Hematopoietic multipotent progenitor cell treated with erythropoietin and hydrocortisone succinate and interleukin-3 and kit ligand, for 15 days (in vitro differentiated cells): ENCODE results near the gene HJURP.
A peak's percentile ranks its signal among the peaks of the same experiment; 100 is the strongest.

Experiments
- DNase-seq: peaks from one replicate; pipeline ENCODE4 v3.0.0-alpha.2; 2015; ENCODE audit warnings: low spot score

HJURP gene

GRCh38 chr2:233829193-233830110 lies 24.9 kb downstream of the HJURP start:
- no peak for DNase-seq

DNA sequence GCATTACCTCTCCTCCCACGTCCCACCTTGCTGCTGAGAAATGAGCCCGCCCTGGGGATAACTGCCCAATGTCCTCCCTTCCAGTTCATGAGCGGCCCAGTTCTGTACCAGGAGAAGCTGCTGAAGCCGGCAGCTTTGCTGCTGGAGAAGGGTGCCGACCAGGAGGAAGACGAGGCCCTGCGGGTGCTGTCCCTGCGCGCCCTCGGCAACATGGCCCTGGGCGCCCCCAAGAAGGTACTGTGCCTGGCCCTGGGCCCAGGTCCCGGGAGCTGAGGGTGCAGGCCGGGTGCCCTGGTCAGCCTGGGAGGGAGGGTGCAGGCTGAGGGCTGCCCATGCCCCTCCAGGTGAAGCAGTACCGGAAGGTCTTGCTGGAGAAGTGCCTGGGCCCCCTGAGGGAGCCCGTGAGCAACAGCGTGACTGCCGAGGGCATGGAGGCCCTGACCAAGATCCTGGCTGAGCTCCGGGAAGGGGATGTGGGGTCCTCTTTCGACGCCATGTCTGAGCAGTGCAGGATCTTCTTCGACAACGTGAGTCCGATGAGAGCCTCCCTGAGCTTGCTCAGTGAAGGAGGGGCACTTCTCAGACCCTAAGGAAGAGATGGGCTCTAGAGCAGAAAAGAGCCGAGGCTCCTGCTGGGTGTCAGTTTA lies 25.7 kb downstream of the HJURP start:
- no peak for DNase-seq

DNA sequence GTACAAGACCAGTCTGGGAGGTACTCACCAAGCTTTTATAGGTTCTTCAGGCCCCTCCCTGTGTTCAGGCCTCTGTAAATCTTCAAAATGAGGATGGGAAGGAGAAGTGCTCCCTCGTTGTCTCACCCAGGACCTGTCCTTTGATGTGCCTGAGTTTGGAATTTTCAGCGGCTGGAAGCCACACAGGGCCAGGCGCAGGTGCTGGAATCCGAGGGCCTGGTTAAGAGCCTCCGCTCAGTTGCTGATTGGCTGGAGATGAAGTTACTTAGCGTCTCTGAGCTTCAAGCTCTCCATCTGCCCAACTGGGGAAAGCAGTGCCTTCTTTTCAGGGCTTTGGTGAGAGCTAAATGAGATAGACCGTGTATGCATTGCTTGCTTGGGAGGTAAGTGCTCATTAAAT lies 30.0 kb downstream of the HJURP start:
- no peak for DNase-seq

- DNase-seq = no peak
These were observed 30.6 kb downstream of the HJURP start for GRCh38 chr2:233823731-233824121.

DNA sequence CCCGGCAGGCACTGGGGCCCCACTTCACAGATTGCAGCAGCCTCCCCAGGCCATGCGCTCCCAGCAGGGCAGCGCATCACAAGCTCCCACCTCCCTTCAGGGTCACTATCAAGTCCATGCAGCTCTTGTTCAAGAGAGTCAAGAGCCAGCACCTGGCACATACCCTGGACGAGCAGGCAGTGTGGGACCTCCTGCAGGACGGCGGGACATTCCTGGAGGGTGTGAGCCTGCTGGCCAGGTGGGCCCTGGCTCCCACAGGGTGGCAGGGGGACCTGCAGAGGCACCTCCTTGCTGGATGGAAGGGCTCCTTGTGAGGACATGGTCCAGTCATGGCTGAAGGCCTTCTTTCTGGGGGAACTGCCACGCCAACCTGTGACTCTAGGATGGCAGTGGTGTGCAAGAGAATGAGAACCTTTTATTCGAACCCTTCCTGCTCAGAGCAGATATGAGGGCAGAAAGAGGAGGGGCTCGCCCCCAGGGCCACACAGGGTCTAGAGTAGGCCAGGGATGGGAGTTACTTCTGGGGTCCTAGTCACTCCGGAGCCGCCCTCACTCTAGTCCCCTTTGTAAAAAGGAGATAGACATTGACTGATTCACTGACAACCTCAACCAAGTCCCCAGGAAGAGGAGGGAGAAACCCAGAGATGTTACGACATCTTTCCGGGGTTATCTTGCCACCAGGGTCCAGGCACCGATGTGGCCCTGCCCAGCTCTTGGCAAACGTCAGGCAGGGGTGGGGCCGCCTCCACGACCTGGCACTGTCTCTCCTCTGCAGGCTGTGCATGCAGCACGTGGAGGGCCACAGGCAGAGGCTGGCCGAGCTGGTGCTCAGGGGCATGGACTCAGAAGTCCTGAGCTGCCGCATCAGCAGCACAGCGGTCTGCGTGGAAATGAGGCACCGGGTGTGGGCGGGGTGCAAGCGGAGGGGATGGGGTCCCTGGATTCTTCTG lies 31.3 kb downstream of the HJURP start:
- DNase-seq = peak; percentile 83

- DNase-seq = no peak
These were observed 32.1 kb downstream of the HJURP start for GRCh38 chr2:233822101-233822771.

GRCh38 chr2:233821709-233822100 lies 32.6 kb downstream of the HJURP start:
- no peak for DNase-seq

- DNase-seq = no peak
These were observed 33.1 kb downstream of the HJURP start for GRCh38 chr2:233821196-233821595.

DNA sequence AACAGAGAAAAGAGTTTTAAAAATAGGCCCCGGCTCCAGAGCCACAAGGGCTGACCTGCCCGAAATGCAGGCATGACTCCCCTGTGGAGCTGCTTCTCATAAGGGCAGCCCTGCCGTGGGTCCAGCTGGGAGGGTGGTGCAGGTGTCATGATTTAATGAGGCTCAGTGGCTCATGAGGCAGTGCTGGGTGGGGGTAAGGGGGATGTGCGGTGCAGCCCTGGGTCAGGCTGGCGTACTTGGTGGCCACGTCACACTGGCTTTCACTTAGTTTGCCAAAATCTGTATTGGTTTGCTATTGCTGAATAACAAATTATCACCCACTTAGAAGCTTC lies 33.6 kb downstream of the HJURP start:
- DNase-seq = no peak

GRCh38 chr2:233819884-233820773 lies 34.2 kb downstream of the HJURP start:
- DNase-seq = no peak

- no peak for DNase-seq
These were observed 35.4 kb downstream of the HJURP start for GRCh38 chr2:233818639-233819621.

DNA sequence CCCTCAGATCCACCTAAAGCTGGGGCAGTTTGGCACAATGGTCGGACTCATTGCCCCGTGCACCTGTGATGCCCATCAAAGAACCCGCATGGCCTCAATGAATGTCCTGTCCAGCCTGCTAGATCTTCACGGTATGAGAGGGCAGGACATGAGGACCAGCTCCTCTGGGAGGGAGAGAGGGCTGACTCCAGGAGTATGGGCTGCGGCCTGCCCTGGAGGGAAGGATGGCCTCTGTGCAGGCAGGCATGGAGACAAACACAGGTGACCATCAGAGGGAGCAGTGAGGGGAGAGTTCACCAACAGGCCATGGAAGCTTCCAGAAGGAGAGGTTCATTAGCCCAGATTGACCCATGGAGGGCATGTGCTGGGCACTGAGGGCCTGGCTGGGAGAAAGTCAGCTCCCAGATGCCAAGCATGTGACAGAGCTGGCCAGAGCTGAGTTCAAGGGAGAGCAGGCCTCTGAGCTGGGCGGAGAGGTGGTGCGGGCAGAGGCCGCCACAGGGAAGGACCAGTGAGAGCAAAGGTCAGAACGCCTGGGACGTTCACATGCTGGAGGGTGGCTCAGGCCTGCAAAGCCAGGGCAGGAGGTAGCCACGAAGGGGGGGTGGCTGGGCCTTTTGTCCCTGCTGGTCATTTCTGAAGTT lies 36.2 kb downstream of the HJURP start:
- DNase-seq = no peak

DNA sequence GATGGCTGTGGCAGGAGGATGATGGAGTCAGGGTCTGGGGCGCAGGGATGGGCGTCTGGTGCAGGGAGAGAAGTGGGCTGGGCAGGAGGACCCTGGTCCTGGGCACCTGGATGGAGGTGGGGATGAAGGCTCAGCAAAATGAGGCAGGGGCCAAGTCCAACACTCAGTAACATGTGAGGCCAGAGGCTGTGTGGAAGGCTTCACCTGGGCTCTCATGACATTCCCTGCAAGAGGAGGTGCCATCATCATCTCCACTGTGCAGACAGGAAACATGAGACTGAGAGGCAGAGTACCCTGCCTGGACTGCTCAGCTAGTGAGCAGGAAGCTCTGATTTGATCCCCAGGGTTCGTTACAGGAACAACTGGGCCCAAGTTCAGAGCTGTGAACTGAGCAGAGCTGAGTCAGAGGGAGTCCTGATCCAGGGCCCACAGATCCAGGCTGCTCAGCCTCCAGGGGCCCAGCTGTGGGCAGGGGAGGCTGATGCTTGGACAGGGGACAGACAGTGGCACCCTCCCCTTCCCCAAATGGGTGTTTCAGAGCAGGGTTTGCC lies 36.9 kb downstream of the HJURP start:
- no peak for DNase-seq

- no peak for DNase-seq
These were observed 37.6 kb downstream of the HJURP start for GRCh38 chr2:233816771-233817170.

GRCh38 chr2:233816334-233816733 lies 38.0 kb downstream of the HJURP start:
- DNase-seq = no peak

DNA sequence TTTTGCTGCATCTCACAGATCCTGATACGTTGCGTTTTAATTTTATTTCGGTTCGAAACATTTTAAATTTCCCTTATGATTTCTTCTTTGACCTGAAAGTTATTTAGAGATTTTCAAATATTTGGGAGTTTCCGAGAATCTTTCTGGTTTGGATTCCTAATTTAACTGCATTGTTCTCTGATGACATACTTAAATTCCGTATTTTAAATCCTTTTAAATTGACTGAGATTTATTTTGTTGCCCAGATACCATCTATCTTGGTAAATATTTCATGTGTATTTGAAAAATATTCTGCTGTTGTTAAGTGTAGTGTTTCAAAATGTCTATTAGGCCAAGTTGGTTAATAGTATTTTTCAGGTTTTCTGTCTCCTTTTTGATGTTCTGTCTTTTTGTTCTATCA lies 38.5 kb downstream of the HJURP start:
- no peak for DNase-seq

DNA sequence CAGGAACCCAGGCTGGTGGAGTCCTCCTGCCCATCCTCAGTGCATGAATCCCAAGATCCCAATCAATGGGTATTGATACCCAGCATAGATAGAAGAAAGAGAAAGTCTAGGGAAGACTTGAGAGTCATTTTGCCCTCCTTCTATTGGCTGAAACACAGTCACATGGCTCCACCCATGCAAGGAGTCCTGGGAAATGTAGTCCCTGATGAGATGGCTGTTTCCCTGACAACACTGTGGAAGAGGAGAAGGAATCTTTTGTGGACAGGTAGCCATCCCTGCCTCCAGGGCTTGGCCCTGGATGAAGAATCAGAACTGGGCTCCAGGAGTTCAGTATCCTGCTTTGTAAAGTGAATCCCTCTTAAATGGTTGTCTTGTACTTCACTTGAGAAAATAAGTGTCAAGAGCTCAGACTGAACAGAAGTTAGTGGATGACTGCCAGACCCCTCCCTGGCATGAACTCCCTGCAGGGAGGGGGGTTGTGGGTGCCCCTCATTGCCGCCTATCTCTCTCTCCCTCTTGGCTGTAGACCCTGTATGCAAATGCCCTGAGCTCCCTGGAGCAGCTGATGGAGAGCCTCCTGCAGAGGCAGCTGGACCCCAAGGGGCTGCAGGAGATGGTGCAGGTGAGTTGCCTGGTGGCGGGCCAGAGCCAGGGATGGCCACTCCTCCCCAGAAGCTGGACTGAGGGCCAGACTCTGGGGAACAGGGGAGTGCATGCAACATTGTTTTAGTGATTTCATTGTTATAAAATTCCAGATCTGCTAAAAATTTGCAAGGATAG lies 40.1 kb downstream of the HJURP start:
- DNase-seq = no peak
